ENCODE results near the gene ALCAM.

Gene ALCAM

GRCh38 chr3:105366326-105367062 is at the start of gene ALCAM:
Gene ALCAM (plus strand): TSS chr3:105366909.
- peak; percentile 56 to 59 for DNase-seq (ENCODE audit: low read depth in 2 of 2)

DNA sequence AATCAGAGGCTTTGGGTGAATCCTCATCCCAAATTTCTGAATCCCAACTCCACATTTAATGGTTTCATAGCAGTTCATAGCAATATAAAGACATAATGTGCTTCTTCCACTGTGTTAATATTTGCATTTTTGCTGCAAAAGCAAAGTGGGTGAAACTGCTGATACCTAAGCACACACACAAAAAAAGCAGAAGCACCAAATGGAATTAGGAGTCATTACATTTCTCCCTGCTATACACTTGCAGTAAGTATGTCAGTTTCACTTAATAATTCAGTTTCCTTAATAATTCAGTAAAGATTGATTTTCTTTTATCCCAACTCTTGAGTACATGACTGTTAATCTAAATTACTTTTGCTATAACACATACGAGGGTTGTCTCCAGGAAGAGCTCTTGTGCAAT is 48.9 kb upstream of the ALCAM start:
- DNase-seq (ENCODE audit: low read depth in 2 of 2), result no peak

GRCh38 chr3:105322570-105323273 is 44.0 kb upstream of the ALCAM start:
- DNase-seq (ENCODE audit: low read depth in 2 of 2), result no peak

DNA sequence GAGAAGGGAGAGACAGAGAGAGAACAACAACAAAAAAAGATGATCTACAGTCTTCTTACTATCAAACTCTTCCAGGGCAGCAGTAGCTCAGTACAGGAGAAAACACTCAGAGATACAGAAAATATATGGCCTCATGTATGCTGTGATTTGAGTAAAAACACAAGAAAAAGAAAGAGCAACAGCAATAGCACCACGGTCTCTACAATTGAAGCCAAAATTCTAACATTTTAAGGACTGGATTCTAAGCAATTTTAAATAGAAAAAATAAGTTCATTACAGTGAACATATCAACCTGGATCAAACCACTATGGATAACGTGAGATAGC is 43.5 kb upstream of the ALCAM start:
- DNase-seq (ENCODE audit: low read depth in 2 of 2), result no peak

GRCh38 chr3:105324951-105325350 is 41.8 kb upstream of the ALCAM start:
- DNase-seq (ENCODE audit: low read depth in 2 of 2), result no peak

GRCh38 chr3:105327662-105328337 is 38.9 kb upstream of the ALCAM start:
- no peak for DNase-seq (ENCODE audit: low read depth in 2 of 2)

GRCh38 chr3:105328338-105328730 is 38.4 kb upstream of the ALCAM start:
- no peak for DNase-seq (ENCODE audit: low read depth in 2 of 2)

GRCh38 chr3:105332961-105333360 is 33.7 kb upstream of the ALCAM start:
- no peak for DNase-seq (ENCODE audit: low read depth in 2 of 2)

- no peak for DNase-seq (ENCODE audit: low read depth in 2 of 2)
These were observed 32.4 kb upstream of the ALCAM start for GRCh38 chr3:105334138-105334882.

DNA sequence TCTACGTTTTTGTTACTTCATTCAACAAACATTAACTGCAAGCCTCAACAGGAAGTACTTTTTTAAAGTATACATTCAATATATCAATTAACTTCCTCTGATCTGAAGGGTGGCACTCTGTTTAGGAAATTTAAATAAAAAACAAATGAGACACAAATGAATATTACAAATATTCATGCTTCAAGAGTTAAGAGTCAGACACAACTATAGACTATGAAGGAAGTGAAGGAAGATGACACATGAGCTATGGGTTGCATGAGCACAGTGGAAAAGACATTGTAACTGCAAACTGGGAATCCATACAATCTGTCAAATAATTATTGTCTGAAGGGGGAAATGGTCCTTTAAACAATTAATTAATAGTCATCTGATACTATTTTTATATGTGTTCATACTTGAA is 26.8 kb upstream of the ALCAM start:
- DNase-seq (ENCODE audit: low read depth in 2 of 2), result no peak

DNA sequence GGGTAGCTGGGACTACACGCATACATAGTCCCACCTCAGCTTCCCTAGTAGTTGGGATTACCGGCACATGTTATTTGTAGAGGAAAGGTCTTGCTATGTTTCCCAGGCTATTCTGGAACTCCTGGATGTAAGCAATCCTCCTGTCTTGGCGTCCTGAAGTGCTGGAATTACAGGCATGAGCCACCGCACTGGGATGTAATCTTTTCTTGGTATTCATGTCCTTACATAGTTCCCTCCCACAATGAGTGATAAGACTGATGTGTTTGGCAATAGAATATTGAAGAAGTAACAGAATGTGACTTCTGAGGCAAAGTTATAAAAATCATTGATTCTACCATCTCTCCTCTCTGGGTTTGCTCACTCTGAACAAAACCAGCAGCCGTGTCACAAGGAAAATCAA is 22.7 kb upstream of the ALCAM start:
- no peak for DNase-seq (ENCODE audit: low read depth in 2 of 2)

GRCh38 chr3:105345156-105345555 is 21.6 kb upstream of the ALCAM start:
- no peak for DNase-seq (ENCODE audit: low read depth in 2 of 2)

- DNase-seq (ENCODE audit: low read depth in 2 of 2), result no peak
These were observed 18.9 kb upstream of the ALCAM start for GRCh38 chr3:105347625-105348302.

- no peak for DNase-seq (ENCODE audit: low read depth in 2 of 2)
These were observed 18.4 kb upstream of the ALCAM start for GRCh38 chr3:105348307-105348706.

GRCh38 chr3:105349684-105350387 is 16.9 kb upstream of the ALCAM start:
- DNase-seq (ENCODE audit: low read depth in 2 of 2), result no peak

DNA sequence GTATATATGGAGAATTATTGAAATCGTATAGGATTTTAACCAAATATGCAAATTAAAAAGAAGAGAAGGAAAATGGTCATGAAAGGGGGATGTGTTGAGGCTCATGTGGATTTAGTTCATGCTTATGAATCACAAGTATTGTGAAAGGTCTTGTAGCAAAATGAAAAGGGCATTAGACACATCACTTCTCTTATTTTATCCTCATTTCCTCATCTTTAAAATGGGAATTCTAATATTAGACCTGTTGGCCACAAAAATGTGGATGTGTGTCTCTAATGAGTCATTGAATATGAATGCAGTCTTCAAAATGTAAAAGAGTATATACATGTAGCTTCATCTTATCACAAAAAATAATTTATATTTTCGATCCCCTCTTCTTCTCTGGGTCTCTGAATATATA is 14.9 kb upstream of the ALCAM start:
- DNase-seq (ENCODE audit: low read depth in 2 of 2), result no peak

DNA sequence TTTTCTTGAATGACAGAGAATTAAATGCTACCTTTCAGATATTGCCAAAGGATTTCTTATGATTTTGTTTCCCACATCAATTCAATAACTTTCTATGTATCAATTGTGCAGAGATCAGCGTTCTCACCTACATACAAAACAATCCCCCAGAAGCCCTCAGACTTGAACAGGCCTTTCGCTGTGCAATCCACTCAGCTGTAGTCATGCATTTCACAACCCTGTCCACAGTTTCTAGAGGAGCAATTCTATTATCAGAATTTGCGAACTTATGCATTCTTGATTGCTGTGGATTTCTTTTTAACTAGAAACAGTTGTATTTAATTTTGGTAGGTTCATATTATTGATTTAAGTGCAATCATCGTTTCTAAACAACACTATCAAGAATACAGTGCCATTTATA is 13.7 kb upstream of the ALCAM start:
- DNase-seq (ENCODE audit: low read depth in 2 of 2), result no peak

- DNase-seq (ENCODE audit: low read depth in 2 of 2), result no peak
These were observed 13.1 kb upstream of the ALCAM start for GRCh38 chr3:105353485-105354161.

GRCh38 chr3:105354429-105354828 is 12.3 kb upstream of the ALCAM start:
- no peak for DNase-seq (ENCODE audit: low read depth in 2 of 2)

GRCh38 chr3:105355408-105356061 is 11.2 kb upstream of the ALCAM start:
- no peak for DNase-seq (ENCODE audit: low read depth in 2 of 2)
